ENCODE measurements around the gene TGFBR1. TPM values are rescaled to one million over a fixed set of nuclear protein-coding genes. Genes with fewer than 3 reads are reported as not detected.

The TGFBR1 gene
- total RNA-seq, 2 donors from 2014 or later, result 10.5 to 18.7 TPM

DNA sequence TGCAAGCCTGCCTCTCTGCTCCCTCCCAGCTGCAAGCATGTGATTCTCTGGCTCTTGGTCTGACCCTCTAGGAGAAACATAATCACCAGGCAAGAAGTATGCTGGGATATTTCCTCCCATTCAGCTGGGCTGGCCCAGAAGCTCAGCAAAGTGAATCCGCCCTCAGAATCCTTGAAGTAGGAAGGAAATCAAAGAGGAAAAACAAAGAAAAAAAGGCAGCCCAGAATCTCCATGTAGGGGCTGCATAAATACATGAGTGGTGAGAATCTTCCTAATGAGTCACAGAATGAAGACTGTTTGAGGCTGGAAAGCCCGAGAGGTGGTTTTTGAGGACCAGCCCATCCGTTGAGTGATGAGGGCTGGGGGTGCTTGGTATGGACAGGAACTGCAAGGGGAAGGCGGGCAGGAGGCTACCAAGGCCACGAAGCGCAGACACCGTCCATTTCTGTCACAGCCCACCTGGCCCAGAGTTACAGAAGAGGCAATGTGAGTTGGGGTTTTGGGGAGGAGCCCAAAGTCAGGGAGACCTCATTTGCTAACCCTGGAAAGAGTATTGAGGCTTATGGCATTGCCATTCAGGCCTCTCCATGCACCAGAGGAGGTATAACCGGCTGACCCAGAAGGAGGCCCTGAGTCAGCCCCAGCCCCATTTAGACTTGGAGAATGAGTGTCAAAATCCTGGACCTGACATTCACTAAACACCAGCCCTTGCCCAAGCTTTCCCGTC, 33.4 kb upstream of the TGFBR1 start:
- WGBS, 2 donors, result 85 to 87% methylated on average over 9 of the region's 9 CpGs

DNA sequence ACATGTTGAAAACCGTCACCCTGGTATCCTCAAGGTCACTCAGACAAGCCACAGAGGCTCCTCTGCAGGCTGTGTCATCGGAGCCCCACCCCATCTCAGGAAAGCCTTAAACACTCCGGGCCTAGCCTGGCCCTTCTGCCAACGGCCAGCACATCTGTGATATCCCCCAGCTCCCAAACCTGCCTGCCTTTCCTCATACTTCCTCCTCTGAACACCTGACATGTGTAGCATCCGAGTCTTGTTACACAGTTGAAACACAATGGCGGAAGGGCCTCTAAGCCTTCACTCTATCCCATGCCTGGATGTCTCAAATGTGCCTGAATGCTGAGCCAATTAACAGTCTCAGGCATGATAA, 32.9 kb upstream of the TGFBR1 start:
- H3K27ac ChIP-seq, result no peak overlapping the region
- intact Hi-C loops (cut with DNase I), result no loop called here

More for the DNA sequence above, 33.4 kb upstream of the TGFBR1 start:
- H3K27me3 ChIP-seq, result no peaks in the 10 kb centered on the region
- H3K36me3 ChIP-seq (replicated peaks in 1 of 2; ENCODE audit: insufficient read depth in 1 of 2, low read depth in 2 of 2), result no peaks in the 10 kb centered on the region
- H3K4me3 ChIP-seq, result no peak overlapping the region
- TF ChIP-seq, protein P1, sequence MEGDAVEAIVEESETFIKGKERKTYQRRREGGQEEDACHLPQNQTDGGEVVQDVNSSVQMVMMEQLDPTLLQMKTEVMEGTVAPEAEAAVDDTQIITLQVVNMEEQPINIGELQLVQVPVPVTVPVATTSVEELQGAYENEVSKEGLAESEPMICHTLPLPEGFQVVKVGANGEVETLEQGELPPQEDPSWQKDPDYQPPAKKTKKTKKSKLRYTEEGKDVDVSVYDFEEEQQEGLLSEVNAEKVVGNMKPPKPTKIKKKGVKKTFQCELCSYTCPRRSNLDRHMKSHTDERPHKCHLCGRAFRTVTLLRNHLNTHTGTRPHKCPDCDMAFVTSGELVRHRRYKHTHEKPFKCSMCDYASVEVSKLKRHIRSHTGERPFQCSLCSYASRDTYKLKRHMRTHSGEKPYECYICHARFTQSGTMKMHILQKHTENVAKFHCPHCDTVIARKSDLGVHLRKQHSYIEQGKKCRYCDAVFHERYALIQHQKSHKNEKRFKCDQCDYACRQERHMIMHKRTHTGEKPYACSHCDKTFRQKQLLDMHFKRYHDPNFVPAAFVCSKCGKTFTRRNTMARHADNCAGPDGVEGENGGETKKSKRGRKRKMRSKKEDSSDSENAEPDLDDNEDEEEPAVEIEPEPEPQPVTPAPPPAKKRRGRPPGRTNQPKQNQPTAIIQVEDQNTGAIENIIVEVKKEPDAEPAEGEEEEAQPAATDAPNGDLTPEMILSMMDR (IDR thresholded peaks at IDR 0.05), result no peak
- no peak for TF ChIP-seq POLR2A (IDR thresholded peaks at IDR 0.05)
- DNase-seq (no peak), ATAC-seq (no peak)
- no peaks in the 10 kb centered on the region for H3K9me3 ChIP-seq
- no peaks in the 10 kb centered on the region for H3K4me1 ChIP-seq
- no peak overlapping the region for H3K27ac ChIP-seq
- intact Hi-C loops (cut with DNase I), result no loop called here

DNA sequence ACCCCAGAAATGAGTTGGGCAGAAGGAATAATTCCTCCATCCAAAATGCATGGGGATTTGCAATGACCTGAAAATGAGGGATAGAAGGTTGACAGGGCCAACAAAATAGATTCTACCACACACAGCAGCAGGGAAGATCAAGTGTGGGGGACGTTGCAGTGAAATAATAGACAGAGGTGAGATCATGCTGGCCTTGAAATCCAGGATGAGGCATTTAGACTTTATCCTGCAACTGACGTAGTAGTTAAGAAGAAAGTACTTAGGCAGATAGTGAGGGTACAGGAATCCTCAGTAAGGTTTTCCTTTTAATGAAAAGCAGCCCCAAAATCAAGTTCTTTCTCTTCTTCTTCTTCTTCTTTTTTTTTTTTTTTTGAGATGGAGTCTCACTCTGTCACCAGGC, 31.6 kb upstream of the TGFBR1 start:
- Histone ChIP-seq H3K36me3 (replicated peaks in 1 of 2; ENCODE audit: insufficient read depth in 1 of 2, low read depth in 2 of 2) (no peaks in the 10 kb centered on the region), H3K4me3 (no peak overlapping the region), H3K9me3 (no peaks in the 10 kb centered on the region), H3K4me1 (no peaks in the 10 kb centered on the region), H3K27me3 (no peaks in the 10 kb centered on the region), H3K27ac (no peak overlapping the region)
- DNase-seq, result no peak
- intact Hi-C loops (cut with DNase I), result no loop called here
- TF ChIP-seq, protein P1 (IDR thresholded peaks at IDR 0.05), result no peak
- TF ChIP-seq POLR2A (IDR thresholded peaks at IDR 0.05), result no peak
- WGBS, 2 donors, result 45 to 58% methylated on average over 2 of the region's 2 CpGs
- no peak for ATAC-seq

More for the DNA sequence above, 32.9 kb upstream of the TGFBR1 start:
- no peak for ATAC-seq
- H3K36me3 ChIP-seq (replicated peaks in 1 of 2; ENCODE audit: insufficient read depth in 1 of 2, low read depth in 2 of 2), result no peaks in the 10 kb centered on the region
- no peak for DNase-seq
- H3K9me3 ChIP-seq, result no peaks in the 10 kb centered on the region
- no peak overlapping the region for H3K4me3 ChIP-seq
- WGBS, 2 donors, result 67 to 77% methylated on average over 6 of the region's 6 CpGs
- TF ChIP-seq, protein P1 (IDR thresholded peaks at IDR 0.05), result no peak
- no peak for TF ChIP-seq POLR2A (IDR thresholded peaks at IDR 0.05)
- H3K4me1 ChIP-seq, result no peaks in the 10 kb centered on the region
- H3K27me3 ChIP-seq, result no peaks in the 10 kb centered on the region

DNA sequence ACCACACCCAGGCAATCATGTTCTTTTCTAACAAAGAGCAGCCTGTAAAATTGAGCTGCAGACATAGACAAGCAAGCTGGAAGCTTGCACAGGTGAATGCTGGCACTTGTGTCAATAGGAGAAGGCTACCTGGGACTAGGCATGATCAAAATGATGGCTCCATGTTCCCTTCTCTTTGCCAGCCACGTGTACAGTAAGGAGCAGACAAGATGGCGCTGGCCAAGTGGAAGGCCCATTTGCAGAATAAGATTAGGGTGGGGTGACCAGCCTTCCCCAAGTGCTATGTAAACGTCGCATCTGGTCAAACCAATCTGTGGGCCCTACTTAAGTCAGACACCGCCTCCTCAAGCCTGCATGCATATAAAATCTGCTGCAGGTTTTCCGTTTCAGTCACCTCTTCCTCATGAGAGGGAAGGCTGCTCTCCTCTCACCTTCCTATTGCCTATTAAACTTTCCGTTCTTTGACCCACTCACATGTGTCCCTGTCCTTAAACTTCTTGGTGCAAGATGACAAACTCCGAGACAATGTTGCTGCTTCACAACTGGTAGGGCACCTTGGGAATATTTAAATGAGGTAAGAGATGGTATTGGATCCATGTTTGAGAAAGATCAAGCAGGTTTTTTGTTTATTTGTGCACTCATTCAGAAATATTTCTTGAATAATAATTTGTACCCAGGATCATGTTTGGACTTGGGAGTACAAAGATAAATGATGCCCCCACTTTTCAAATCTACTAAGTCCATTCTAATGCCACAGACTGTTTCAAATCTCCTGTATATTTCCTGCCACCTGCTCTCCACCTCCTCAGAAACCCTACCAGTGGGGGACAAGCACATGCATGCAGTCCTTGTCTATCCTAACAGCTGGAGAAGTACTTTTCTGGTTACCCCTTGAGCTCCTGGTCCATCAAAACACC, 30.7 kb upstream of the TGFBR1 start:
- TF ChIP-seq, protein P1 (IDR thresholded peaks at IDR 0.05), result no peak
- TF ChIP-seq POLR2A (IDR thresholded peaks at IDR 0.05), result no peak
- no peak overlapping the region for H3K4me3 ChIP-seq
- H3K27ac ChIP-seq, result no peak overlapping the region
- H3K36me3 ChIP-seq (replicated peaks in 1 of 2; ENCODE audit: insufficient read depth in 1 of 2, low read depth in 2 of 2), result no peaks in the 10 kb centered on the region
- no peaks in the 10 kb centered on the region for H3K27me3 ChIP-seq
- H3K4me1 ChIP-seq, result no peaks in the 10 kb centered on the region
- ATAC-seq (no peak), DNase-seq (no peak)
- WGBS, 2 donors, result 80 to 82% methylated on average over 8 of the region's 8 CpGs
- no peaks in the 10 kb centered on the region for H3K9me3 ChIP-seq
- intact Hi-C loops (cut with DNase I), result no loop called here

Data from body of pancreas (tissue), 4 donors.